GM04503 (cell line): ENCODE data around the gene TK2.
"Not testable (repeated sequence)": the region's sequence is repeated elsewhere in the genome, so short reads cannot be mapped to it uniquely, and the experiment has no call there.

ENCODE experiments used
- DNase-seq: peaks from one replicate; pipeline ENCODE4 v3.0.0-alpha.2; 2012; ENCODE audit warnings: low read depth

The TK2 gene

GRCh38 chr16:66572356-66572755 is 22.4 kb upstream of the TK2 start:
- DNase-seq, result no peak

- no peak for DNase-seq
Observed at GRCh38 chr16:66569827-66570405, 20.0 kb upstream of the TK2 start.

- no peak for DNase-seq
Observed at GRCh38 chr16:66569131-66569530, 19.2 kb upstream of the TK2 start.

GRCh38 chr16:66568355-66568754 is 18.4 kb upstream of the TK2 start:
- DNase-seq, result no peak

- not testable (repeated sequence) for DNase-seq
Observed at GRCh38 chr16:66567270-66567669, 17.3 kb upstream of the TK2 start.

- no peak for DNase-seq
Observed at GRCh38 chr16:66566051-66566901, 16.4 kb upstream of the TK2 start, which contains the start of gene CMTM1. TSS of gene CMTM1 (plus strand) at chr16:66566439. CDS start at chr16:66566514, 75 bp downstream.

- DNase-seq, result no peak
Observed at GRCh38 chr16:66563574-66564334, 13.8 kb upstream of the TK2 start.

- DNase-seq, result no peak
Observed at GRCh38 chr16:66562986-66563385, 13.1 kb upstream of the TK2 start.

- no peak for DNase-seq
Observed at GRCh38 chr16:66562409-66562808, 12.5 kb upstream of the TK2 start.

- no peak for DNase-seq
Observed at GRCh38 chr16:66561381-66562080, 11.6 kb upstream of the TK2 start.

GRCh38 chr16:66560107-66560506 is 10.2 kb upstream of the TK2 start:
- no peak for DNase-seq

- no peak for DNase-seq
Observed at GRCh38 chr16:66554495-66554894, 4.6 kb upstream of the TK2 start.

GRCh38 chr16:66554021-66554420 is 4.1 kb upstream of the TK2 start:
- no peak for DNase-seq

GRCh38 chr16:66553223-66553622 is 3.3 kb upstream of the TK2 start:
- DNase-seq, result no peak

- no peak for DNase-seq
Observed at GRCh38 chr16:66552286-66553177, 2.6 kb upstream of the TK2 start, which contains the start of gene CKLF. TSS of gene CKLF (plus strand) at chr16:66552576. CDS start at chr16:66552716, 140 bp downstream.

- no peak for DNase-seq
Observed at GRCh38 chr16:66551788-66552285, 1.9 kb upstream of the TK2 start.

- DNase-seq, result no peak
Observed at GRCh38 chr16:66551348-66551759, 1.4 kb upstream of the TK2 start.

GRCh38 chr16:66548868-66549267 is 1.1 kb downstream of the TK2 start:
- no peak for DNase-seq

GRCh38 chr16:66548068-66548467 is 1.9 kb downstream of the TK2 start:
- DNase-seq, result no peak

GRCh38 chr16:66547101-66547989 is 2.6 kb downstream of the TK2 start:
- no peak for DNase-seq
